GM19324 (cell line): ENCODE measurements around the gene OOSP1.
"Not testable (repeated sequence)": the region's sequence is repeated elsewhere in the genome, so short reads cannot be mapped to it uniquely, and the experiment has no call there.

Source experiments
- ATAC-seq: cut with Tn5 transposase; IDR thresholded peaks from one replicate; pipeline ENCODE4 v1.9.1; 2021; ENCODE audit warnings: mild to moderate bottlenecking, moderate library complexity; ENCODE audit not compliant: unreplicated experiment, low FRiP score

OOSP1 gene

DNA sequence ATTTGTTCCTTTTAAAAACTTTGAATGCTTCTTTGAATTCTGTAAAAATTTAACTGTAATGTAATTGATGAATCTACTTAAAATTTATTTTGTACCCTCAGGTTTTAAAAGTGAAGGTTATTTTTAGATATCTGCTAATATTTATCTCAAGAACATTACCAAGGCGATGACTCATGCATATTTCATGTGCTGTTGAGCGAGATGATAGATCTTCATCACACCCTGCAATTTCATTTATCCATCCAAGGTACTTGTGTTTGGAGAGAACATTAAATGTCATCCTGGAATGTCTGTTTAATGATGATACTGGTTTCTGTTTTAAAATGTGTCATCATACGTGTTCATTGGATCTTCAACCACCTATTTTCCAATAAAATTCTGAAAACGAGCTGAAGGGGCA lies 18.9 kb downstream of the OOSP1 start:
- no peak for ATAC-seq

DNA sequence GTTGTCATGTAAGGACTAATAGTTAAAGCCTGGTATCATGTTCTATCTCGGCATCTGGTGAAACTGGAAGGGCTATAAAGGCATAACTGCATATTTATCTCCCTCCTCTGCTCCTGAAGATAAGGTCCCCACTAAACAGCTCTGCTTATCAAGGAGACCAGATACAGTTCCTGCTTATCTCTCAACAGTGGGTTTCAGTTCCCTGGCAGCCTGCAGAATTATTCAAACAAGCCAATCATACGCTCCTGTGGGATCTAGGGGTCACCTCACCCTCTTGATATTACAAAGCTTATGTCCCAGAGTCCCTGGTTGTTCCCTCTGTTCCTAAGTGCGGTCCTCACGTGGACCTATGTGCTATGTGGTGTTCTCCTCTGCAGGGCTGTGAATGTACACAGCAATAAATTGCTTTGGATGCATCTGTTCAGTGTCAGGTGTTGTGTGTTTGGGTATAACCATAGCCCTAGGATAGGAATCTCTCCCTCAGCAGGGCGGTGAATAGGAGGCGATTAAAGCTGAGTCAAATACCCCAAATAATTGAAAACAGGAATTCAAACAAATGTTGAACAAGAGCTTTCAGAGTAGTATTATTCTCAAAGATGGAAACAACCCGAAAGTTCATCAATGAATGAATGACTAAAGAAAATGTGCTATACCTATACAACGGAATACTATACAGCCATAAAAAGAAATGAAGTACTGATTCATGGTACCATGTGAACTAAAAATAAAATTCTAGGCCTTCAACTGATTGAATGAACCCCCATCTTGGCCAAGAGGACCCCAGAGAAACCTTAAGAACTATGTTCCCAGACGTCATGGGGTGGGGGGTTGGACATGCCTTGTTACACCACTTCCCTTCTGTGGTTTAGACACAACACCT lies 22.5 kb downstream of the OOSP1 start:
- ATAC-seq: no peak

DNA sequence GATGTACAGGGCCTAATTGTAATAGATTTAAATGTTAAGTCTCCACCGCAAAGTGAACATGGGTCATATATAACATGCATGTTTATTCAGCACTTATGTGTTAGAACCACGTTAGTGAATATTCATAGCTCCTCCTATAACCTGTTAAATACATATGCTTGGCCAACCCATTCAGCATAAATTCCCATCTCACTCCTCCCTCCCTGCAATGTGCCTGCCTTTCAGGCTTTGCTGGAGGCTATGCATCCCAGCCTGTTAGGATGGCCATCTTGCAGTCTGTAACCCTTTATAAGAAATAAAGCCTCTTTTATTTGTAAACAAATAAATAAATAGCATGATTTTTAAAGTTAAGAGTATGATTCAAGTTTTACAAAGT lies 23.9 kb downstream of the OOSP1 start:
- ATAC-seq: no peak

DNA sequence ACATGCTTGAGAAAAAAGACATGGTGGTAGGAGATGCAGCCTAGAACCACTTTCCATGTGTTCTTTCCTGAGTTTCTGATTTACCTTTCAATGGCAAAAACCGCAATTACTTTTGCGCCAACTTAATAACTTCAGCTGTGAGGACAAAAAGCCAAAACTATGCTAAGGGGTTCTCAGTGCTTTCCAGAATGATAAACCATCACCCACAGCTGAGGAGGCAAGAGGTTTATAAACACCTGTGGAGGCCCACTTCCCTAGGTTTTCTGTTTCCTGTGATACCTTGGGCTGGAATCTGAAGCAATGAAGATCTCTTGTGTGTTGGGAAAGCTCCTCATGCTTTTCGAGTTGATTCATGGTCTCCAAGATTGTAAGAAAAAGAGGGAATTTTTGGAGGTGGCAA lies 25.5 kb downstream of the OOSP1 start, which contains the start of gene OOSP4A:
TSS of gene OOSP4A (plus strand) at position 301 of the 400 bp plus-strand sequence. CDS start at position 301, 0 bp downstream.
- ATAC-seq: no peak

DNA sequence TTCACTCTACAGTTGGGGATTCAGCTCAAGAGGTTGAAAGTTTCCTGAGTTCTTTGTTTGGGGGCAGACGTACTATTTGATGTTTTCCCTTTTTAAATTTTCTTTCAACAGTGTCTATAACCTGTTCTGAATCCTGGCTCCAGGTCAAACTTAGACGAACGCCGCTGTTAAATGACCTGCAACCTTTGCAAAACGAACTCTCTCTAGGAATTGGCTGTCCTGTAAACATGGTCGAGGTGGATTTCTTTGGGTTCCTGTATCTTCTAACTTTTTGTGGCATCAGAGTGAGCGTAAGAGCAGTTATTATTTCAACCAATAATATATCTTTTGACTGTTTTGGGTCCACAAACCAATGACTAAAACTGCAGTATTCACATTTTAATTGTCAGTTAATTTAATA lies 27.2 kb downstream of the OOSP1 start:
- no peak for ATAC-seq

DNA sequence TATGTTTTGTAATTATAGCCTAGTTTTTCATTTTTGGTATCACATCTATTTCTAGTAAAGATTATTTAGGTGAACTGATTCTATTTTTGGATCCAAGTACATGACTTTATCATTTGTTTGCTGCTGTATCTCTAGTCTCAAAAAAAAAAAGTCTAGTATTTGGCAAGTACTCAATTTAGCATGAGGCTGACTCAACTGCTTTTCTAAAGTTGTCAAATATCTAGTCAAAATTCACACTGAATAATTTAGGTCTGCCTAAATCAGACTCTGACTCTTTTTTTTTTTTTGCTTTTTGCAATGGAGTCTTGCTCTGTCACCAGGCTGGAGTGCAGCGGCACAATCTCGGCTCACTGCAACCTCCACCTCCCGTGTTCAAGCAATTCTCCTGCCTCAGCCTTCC lies 28.0 kb downstream of the OOSP1 start:
- no peak for ATAC-seq

DNA sequence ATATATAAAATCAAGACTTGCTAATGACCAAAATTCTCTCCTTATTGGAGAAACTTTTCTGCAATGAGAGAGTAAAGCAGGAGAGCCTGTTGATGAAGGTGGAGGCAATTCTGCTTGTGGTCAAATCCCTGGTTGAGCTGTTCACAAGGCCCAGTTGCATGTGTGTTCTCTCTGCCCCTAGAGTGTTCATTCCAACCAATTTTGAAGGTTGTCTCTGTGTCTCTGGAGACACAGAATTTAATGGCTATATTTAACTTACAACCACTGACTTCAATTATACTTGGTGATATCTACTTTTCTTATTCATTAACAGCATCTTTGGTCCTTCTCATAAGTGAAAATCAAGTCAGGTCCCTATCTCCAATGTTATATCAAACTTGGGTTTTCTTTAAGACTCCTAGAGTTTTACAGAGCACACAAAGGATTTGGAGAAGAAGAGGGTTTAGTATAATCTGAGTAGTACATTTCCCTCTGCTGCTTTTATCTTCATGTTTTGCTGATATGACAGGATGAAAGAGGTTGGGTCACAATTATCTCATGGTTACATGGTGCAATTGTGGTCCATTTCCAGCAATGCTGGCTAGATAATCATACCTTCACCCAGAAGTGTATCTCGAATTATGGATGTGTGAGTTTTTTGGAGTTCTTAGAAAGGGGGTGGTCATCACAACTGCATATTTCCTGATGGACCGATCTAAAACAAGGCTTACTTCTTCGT lies 29.6 kb downstream of the OOSP1 start:
- no peak for ATAC-seq

DNA sequence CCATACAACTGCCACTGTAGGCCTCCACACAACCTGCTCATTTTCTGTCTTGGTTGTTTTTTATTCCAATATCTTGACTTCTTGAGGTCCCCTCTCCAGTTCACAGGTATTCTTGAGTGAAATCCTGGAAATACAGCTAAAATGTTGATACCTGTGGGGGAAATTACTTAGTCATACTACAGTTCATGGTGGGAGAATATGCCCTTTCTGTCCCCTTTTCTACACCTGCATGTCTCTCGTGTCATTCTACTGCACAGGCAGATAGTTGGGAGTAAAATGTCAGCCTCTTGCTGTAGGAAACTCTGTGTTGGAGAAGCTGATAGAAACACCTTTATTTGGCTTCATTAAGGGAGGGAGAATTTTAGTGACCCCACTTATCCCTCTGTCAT lies 30.2 kb downstream of the OOSP1 start:
- no peak for ATAC-seq

DNA sequence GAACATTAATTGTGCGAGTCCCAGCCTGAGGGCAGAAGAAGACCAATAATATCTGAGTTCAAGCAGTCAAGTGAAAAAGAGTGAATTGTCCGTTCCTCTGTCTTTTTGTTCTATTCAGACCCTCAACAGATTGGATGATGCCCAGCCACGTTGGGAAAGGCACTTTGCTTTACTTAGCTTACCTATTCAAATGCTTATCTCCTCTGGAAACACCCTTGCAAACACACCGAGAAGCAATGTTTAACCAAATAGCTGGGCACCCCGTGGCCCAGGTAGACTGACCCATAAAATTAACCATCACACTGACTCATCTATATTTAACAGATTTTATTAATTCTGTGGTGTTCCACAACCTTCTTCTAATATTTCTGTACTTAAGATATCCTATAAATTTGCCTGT lies 34.9 kb downstream of the OOSP1 start:
- no peak for ATAC-seq

DNA sequence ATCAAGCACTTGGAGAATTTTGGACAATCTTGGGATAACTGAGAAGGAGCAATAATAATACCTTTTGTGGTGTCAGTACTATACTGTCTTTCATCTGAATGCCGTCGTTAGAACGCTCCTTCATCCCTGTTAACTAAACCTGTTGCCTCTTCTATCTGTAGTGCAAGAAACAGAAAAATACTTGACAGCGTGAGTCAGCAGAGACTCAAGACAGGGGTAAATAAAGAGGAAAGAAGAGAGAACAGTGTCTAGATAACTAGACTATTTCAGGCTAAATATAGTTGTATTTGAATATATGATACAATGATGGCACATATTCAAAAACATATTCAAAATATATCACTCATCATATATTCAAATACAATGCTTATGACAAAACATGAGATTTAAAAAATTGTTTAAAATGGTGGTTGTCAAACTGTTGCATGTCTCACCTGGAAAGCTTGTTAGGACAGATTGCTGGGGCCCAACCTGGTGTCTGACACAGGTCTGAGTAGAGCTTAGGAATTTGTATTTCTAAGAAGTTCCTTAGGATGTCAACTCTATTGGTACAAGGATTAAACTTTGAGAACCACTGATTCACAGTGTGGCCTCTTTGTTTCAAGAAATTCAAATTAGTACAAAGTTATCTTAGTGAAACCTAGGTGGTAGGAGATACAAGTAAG lies 43.0 kb downstream of the OOSP1 start:
- ATAC-seq: no peak

DNA sequence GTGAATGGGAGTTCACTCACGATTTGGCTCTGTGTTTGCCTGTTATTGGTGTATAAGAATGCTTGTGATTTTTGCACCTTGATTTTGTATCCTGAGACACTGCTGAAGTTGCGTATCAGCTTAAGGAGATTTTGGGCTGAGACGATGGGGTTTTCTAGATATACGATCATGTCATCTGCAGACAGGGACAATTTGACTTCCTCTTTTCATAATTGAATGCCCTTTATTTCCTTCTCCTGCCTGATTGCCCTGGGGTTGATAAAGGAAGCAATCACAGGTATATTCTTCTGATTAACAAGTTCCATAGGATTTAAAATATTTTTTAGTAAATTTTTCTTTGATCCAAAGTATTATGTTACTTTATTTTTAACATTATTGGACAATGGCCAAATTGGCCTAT lies 43.8 kb downstream of the OOSP1 start:
- not testable (repeated sequence) for ATAC-seq

DNA sequence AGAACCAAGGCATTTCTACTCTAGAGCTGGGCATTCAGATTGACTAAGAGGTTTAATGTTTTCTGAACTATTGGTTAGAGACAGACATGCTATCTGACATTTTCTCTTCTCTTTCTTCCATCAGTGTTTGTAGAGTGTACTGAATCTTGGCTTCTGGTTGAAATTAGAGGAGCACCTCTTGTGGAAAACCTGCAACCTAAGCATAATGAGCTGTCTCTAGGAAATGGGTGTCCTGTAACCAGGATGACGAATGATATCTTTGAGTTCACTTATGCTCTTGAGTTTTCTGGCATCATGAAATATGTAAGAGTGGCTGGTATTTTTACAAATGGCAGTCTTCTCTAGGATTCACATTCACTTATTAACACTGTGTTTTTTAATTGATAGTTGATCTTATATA lies 45.0 kb downstream of the OOSP1 start:
- no peak for ATAC-seq

DNA sequence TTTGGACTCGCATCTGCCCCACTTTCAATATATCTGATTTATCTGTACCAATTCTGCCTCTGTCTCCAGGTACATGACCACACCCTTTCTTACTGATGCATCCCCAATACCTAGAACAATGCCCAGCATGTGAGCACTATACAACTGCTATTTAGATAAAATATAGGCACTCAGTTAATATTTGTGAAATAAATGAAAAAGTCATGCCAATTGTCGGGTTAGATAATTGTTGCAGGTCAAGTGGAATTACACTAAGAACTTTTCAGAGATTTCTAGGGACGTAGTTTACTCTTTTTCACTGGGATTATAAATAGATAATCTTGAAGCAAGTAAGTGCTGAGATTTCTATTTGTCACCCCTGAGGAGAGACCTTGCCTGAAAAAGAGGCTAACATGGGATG lies 46.1 kb downstream of the OOSP1 start:
- no peak for ATAC-seq

DNA sequence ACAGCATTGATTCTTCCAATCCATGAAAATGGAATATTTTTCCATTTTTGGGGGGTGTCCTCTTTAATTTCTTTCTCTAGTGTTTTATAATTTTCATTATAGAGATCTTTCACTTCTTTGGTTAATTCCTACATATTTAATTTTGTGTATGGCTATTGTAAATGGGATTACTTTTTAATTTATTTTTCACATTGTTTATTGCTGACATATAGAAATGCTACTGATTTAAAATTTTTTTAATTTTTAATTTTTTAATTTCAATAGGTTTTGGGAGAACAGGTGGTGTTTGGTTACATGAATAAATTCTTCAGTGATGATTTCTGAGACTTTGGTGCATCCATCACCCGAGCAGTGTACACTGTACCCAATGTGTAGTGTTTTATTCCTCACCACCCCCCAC lies 52.2 kb downstream of the OOSP1 start:
- ATAC-seq: no peak

DNA sequence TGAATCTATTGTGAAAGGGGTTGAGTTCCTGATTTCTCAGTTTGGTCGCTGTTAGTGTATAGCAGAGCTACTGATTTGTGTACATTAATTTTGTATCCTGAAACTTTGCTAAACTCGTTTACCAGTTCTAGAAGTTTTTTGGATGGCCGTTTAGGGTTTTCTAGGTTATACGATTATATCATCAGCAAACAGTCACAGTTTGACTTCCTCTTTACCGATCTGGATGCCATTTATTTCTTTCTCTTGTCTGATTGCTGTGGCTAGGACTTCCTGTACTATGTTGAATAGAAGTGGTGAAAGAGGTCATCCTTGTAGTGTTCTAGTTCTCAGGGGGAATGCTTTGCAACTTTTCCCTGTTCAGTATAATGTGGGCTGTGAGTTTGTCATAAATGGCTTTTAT lies 54.2 kb downstream of the OOSP1 start:
- ATAC-seq: no peak

DNA sequence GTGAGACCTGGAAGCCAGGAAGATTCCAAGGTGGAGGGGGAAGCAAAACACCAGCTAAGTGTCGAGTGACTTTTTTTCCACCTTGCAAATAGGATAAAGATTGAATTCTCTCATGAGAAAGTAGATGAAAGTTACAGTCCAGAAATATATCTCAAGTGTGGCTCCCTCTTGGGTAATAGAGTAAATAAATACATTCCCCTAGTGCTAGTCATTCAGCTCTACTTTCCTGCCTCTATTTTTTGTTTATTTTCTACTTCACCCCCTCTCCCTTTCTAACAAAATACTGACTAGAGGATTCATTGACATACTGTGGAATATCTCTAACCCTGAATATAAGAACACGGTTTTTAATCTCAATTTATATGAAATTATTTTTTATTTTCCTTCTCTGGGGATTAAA lies 59.6 kb downstream of the OOSP1 start:
- ATAC-seq: no peak

DNA sequence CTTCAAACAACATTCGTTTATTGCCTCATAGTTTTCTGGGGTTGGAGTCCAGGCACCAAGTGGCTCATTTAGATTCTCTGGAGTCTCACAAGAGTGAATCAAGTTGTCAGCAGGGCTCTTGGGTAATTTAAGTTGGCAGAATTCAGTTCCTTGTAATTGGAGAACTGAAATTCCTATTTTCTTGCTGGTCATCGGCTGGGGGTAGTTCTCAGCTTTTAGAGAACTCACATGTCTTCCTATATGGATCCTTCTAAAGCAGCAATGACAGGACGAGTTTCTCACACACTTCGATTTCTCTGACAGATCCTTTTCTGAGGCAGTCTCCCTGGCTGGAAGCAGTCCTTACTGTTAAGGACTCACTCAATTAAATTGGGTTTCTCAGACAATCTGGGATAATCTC lies 61.5 kb downstream of the OOSP1 start:
- ATAC-seq: no peak

DNA sequence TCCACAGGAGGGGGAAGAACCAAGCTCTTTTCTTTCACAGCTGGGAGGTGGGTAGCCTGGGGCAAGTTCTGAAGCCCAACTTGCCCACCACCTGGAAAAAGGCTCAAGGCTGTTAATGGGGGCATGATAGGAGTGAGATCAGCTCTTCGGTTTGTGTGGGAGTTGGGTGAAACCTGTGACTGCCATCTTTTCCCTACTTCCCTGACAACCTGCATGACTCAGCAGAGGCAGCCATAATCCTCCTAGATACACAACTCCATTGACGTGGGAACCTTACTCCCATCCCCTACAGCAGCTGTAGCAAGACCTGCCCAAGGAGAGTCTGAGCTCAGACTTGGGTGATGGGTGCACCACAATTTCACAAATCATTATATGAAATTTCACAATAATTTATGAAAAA lies 65.5 kb downstream of the OOSP1 start:
- ATAC-seq: no peak

DNA sequence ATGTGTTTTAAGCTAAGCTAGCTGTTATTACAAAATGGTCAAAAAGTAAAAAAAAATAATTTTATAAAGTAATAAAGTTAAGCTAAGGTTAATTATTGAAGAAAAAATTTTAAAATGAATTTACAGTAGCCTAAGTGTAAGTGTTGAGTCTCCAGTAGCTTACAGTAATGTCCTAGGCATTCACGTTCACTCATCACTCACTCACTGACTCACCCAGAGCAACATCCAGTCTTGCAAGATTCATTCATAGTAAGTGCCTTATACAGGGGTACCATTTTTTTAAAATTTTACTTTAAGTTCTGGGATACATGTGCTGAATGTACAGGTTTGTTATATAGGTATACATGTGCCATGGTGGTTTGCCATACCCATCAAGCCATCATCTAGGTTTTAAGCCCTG lies 67.1 kb downstream of the OOSP1 start:
- ATAC-seq: no peak
